Measurements from ENCODE around the gene EFNA2. TPM values are rescaled to one million over a fixed set of nuclear protein-coding genes. Genes with fewer than 3 reads are reported as not detected.

The EFNA2 gene
- total RNA-seq, 1 donor, result not detected

DNA sequence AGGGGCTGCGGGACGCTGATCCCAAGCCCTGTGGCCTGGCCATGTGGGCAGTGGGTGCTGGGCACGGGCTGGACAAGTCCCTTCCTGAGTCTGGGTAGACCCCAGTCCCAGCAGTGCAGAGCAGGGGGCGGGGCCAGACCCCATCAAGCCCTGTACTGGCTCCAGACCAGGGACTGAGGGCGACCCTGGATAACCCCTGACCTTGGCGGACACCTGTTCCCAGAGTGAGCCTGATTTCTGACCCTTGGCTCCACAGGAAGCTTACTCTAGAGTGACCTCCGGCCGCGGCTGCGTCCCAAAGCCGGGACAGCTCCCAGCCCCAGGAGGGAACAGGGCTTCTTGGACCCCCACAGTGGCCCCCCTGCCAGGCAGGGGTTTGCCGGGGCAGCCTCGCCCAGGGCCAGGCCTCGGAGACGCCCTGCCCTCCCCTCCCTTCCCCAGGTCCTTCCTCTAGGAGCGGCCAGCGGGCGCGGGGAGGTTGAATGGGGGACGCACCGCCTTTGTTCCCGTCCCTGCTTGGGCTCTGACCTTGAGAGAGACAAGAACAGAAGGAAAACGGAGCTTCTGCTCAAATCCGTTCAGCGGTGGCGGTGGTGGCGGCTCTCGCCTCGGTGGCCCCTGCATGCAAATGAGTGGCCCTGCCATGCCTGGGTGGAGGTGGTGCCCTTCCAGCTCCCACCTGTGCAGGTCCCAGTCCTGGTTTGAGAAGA, 2.3 kb upstream of the EFNA2 start:
- DNase-seq (ENCODE audit: low read depth), result no peak
- TF ChIP-seq, protein P1, sequence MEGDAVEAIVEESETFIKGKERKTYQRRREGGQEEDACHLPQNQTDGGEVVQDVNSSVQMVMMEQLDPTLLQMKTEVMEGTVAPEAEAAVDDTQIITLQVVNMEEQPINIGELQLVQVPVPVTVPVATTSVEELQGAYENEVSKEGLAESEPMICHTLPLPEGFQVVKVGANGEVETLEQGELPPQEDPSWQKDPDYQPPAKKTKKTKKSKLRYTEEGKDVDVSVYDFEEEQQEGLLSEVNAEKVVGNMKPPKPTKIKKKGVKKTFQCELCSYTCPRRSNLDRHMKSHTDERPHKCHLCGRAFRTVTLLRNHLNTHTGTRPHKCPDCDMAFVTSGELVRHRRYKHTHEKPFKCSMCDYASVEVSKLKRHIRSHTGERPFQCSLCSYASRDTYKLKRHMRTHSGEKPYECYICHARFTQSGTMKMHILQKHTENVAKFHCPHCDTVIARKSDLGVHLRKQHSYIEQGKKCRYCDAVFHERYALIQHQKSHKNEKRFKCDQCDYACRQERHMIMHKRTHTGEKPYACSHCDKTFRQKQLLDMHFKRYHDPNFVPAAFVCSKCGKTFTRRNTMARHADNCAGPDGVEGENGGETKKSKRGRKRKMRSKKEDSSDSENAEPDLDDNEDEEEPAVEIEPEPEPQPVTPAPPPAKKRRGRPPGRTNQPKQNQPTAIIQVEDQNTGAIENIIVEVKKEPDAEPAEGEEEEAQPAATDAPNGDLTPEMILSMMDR (IDR thresholded peaks at IDR 0.05; ENCODE audit: insufficient read depth, low read length), result no peak
- no peak overlapping the region for H3K4me3 ChIP-seq (ENCODE audit: low read depth, low read length)

DNA sequence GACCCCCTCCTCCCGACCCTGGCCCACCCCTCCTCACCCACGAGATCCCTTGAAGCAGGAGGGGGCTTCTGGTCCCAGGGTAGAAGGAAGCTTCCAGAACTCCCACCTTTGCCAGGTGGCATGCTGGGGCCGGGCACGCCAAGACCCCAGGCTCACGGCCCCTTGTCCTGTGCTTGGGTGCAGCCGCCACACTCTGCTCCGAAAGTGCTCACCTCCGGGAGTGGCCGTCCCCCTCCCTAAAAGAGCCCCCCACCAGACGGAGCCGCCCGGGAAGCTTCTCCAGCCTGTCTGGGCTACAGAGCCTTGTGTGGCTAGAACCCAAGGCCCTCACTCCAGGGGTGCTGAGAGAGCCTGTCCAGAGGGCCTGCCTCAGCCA, 1.8 kb upstream of the EFNA2 start:
- H3K4me3 ChIP-seq (ENCODE audit: low read depth, low read length), result no peak overlapping the region
- TF ChIP-seq, protein P1 (IDR thresholded peaks at IDR 0.05; ENCODE audit: insufficient read depth, low read length), result no peak
- no peak for DNase-seq (ENCODE audit: low read depth)

DNA sequence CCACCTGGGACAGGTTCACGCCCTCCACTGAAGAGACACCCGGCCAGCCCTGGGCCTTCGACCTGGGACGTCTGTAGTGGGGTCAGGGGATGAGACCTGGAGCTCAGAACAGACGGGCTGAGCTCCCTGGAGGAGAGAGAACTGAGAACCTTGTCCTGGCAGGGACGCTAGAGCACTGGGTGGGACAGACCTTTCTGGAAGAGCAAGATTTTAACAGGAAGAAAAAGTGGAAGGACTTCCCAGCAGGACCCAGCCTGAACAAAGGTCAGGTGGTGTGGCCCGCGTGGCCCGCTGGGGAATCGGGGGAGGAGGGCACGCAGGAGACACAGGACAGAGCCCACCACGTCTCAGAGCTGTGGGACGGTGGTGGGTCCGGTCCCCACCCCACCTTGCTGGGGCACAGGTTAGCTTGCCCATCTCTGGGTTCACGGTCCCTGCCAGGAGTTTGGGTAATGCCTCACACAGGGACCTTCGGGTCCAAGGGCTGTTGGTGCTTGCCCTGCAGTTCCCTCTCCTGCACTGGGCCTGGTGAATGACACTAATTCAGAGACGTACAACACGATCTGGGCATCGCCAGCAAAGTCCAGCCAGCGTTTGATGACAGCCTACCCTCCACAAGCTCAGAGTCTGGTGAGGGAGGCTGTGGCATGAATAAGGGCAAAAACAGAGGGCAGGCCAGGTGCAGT, 1.2 kb upstream of the EFNA2 start:
- no peak for DNase-seq (ENCODE audit: low read depth)
- TF ChIP-seq, protein P1 (IDR thresholded peaks at IDR 0.05; ENCODE audit: insufficient read depth, low read length), result no peak
- no peak overlapping the region for H3K4me3 ChIP-seq (ENCODE audit: low read depth, low read length)

DNA sequence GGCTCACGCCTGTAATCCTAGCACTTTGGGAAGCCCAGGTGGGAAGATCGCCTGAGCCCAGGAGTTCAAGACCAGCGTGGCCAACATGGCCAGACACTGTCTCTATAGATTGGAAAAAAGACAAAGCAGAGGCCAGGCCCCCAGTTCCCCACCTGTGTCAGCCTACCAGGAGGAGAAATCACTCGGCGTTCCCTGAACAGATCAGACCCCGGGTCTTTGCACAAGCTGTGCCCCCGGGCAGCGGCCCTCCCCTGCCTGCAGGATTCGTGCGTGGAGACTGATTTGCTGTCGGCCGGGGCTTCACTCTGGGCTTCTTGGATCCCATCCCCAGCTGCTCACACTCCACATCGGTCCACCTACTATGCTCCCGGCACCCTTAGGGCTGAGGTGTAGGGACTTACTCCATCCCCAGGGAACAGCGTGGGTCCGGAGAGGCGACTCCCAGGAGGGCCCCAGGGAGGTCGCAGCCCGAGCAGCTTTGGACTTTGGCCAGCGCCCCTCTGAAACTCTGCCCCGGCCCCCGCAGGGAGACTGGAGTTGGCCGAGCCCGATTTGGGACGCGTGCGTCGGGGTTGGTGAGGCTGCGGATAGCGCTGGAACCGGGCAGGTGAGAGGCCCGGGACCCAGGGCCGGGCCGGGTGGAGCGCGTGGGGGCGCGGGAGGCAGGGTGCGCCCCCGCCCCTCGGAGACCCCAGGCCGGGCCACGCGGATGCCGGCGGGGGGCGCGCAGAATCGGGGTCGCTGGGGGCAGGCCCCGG, 515 bp upstream of the EFNA2 start:
- TF ChIP-seq, protein P1 (IDR thresholded peaks at IDR 0.05; ENCODE audit: insufficient read depth, low read length), result no peak
- no peak for DNase-seq (ENCODE audit: low read depth)
- no peak overlapping the region for H3K4me3 ChIP-seq (ENCODE audit: low read depth, low read length)

DNA sequence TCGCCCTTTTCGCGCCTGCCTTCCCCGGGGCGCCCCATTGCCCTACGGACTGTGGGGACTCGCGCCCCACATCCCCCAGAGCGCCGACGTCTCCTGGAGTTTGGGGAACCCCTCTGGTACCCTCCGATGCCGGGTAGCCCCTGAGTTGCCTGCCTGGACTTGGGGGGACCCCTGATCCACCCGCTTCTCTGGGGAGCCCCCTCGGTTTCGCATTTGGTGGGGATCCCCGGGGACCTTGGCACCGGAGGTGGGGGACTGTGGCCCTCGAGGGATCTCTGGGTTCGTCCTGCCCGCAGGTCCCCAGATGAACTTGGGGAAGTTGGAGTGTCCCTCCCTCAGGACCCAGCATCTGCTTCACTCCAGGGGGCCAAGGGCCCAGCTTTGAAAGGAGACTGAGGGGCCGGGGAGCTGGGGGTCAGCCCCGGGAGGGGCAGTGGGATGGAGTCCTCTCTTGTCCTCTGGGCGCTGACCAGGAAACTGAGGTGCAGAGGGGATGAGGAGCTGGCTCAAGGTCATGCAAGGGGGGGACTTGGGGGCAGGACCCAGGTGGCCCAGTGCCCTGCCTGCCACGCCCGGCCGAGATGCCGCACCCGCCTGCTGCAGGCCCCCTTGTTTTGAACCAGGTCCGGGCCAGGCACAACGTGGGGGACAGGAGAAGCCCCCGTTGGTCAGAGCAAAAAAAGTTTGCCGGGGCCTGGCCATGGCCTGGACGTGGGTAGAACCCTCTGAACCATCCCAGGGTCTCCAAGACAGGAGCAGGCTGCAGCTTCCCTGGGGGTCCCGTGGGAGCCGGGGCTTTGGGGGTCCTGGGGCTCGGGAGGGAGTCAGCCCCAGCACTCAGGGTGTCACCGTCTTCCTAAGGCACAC, 1.0 kb downstream of the EFNA2 start:
- H3K4me3 ChIP-seq (ENCODE audit: low read depth, low read length), result no peak overlapping the region
- TF ChIP-seq, protein P1 (IDR thresholded peaks at IDR 0.05; ENCODE audit: insufficient read depth, low read length), result no peak
- DNase-seq (ENCODE audit: low read depth), result no peak

Measured in fibroblast of the aortic adventitia (primary cell).